ENCODE results near the gene ISLR. TPM values are rescaled to one million over a fixed set of nuclear protein-coding genes. Genes with fewer than 3 reads are reported as not detected.

The ISLR gene
- polyA plus RNA-seq, 1 donor (not counting 4 experiments of a cell fraction or from before 2014, with no cell fraction given), result not detected

DNA sequence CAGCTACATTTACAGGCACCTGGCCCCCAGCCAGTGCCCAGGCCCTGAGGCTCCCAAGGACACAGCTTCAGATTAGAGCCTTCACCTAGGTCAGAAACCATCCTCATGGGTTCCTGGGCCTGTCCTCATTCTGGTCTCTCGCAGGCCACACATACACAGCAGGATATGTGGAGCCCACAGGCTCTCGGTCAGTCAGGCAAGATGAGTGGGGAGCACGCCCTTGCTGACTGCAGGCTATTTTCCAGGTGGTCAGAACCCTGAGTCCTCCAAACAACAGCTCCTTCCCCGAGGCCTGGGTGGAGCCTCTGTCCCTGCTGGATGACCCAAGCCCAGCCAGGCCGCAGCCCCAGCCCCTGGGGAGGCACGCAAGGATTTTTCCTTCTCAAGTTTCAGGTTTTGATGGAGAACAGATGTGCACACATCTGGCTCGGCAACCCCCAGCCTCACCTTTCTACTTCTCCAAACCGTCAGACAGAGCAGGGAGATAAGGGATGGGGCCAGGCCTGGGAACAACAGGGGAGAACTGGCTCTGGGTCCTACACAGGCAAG, 27.4 kb downstream of the ISLR start:
- H3K27me3 ChIP-seq (ENCODE audit: control insufficient read depth, extremely low read depth, insufficient read depth, low read length), result peaks cover 3% of the 10 kb centered on the region
- H3K9me1 ChIP-seq (ENCODE audit: control insufficient read depth, extremely low read depth, insufficient read depth, low read length), result peaks cover 6% of the 10 kb centered on the region
- H2AFZ ChIP-seq (ENCODE audit: control insufficient read depth, low read length), result no peak overlapping the region
- no peak for FAIRE-seq
- H3K9ac ChIP-seq (ENCODE audit: control insufficient read depth, extremely low read depth, insufficient read depth, low read length), result no peak overlapping the region
- no peak overlapping the region for H3K4me2 ChIP-seq (ENCODE audit: control insufficient read depth, extremely low read depth, insufficient read depth, low read depth, low read length)
- no peaks in the 10 kb centered on the region for H3K79me2 ChIP-seq (ENCODE audit: control insufficient read depth, insufficient read depth, low read length)
- no peaks in the 10 kb centered on the region for H3K9me3 ChIP-seq (ENCODE audit: control insufficient read depth, low read depth, low read length)
- no peak overlapping the region for H3K4me3 ChIP-seq (ENCODE audit: control insufficient read depth in 2 of 3, extremely low read depth in 1 of 3, insufficient read depth in 2 of 3, low read depth in 1 of 3, low read length in 3 of 3)
- no peak for DNase-seq (ENCODE audit: low read depth, low spot score)
- no peaks in the 10 kb centered on the region for H3K36me3 ChIP-seq (ENCODE audit: control insufficient read depth in 2 of 2, extremely low read depth in 1 of 2, insufficient read depth in 2 of 2, low read length in 2 of 2)
- peaks cover 44% of the 10 kb centered on the region for H3K4me1 ChIP-seq (ENCODE audit: control insufficient read depth, extremely low read depth, insufficient read depth, low read length)
- dilution Hi-C loops (cut with MboI; ENCODE audit: extremely low pct_ligation_motif_present, low sequenced_read_pairs), result no loop called here
- H4K20me1 ChIP-seq (ENCODE audit: control insufficient read depth, extremely low read depth, insufficient read depth, low read length), result no peaks in the 10 kb centered on the region
- TF ChIP-seq EZH2 (IDR thresholded peaks at IDR 0.05; ENCODE audit: low read length) (no peak), CTCF (optimal IDR thresholded peaks at IDR 0.05 in 1 of 3, IDR thresholded peaks at IDR 0.05 in 1 of 3, conservative IDR thresholded peaks at IDR 0.05 in 1 of 3; ENCODE audit: extremely low read depth in 1 of 3, insufficient read depth in 2 of 3, low read length in 3 of 3) (no peak)
- no peak overlapping the region for H3K27ac ChIP-seq (ENCODE audit: control insufficient read depth, insufficient read depth, low read length)

GRCh38 chr15:74201710-74202420, 28.4 kb downstream of the ISLR start:
- Histone ChIP-seq H3K9me1 (ENCODE audit: control insufficient read depth, extremely low read depth, insufficient read depth, low read length) (peaks cover 2% of the 10 kb centered on the region), H3K79me2 (ENCODE audit: control insufficient read depth, insufficient read depth, low read length) (no peaks in the 10 kb centered on the region), H3K27me3 (ENCODE audit: control insufficient read depth, extremely low read depth, insufficient read depth, low read length) (peaks cover 8% of the 10 kb centered on the region), H3K9ac (ENCODE audit: control insufficient read depth, extremely low read depth, insufficient read depth, low read length) (no peak overlapping the region), H3K4me1 (ENCODE audit: control insufficient read depth, extremely low read depth, insufficient read depth, low read length) (peaks cover 35% of the 10 kb centered on the region), H3K4me2 (ENCODE audit: control insufficient read depth, extremely low read depth, insufficient read depth, low read depth, low read length) (peak overlapping the region; percentile 9), H4K20me1 (ENCODE audit: control insufficient read depth, extremely low read depth, insufficient read depth, low read length) (no peaks in the 10 kb centered on the region), H3K4me3 (ENCODE audit: control insufficient read depth in 2 of 3, extremely low read depth in 1 of 3, insufficient read depth in 2 of 3, low read depth in 1 of 3, low read length in 3 of 3) (no peak overlapping the region), H3K9me3 (ENCODE audit: control insufficient read depth, low read depth, low read length) (no peaks in the 10 kb centered on the region), H2AFZ (ENCODE audit: control insufficient read depth, low read length) (no peak overlapping the region), H3K36me3 (ENCODE audit: control insufficient read depth in 2 of 2, extremely low read depth in 1 of 2, insufficient read depth in 2 of 2, low read length in 2 of 2) (no peaks in the 10 kb centered on the region), H3K27ac (ENCODE audit: control insufficient read depth, insufficient read depth, low read length) (no peak overlapping the region)
- peak; percentile 71 for DNase-seq (ENCODE audit: low read depth, low spot score)
- TF ChIP-seq CTCF (optimal IDR thresholded peaks at IDR 0.05 in 1 of 3, IDR thresholded peaks at IDR 0.05 in 1 of 3, conservative IDR thresholded peaks at IDR 0.05 in 1 of 3; ENCODE audit: extremely low read depth in 1 of 3, insufficient read depth in 2 of 3, low read length in 3 of 3) (no peak), EZH2 (IDR thresholded peaks at IDR 0.05; ENCODE audit: low read length) (no peak)
- dilution Hi-C loops (cut with MboI; ENCODE audit: extremely low pct_ligation_motif_present, low sequenced_read_pairs), result no loop called here
- FAIRE-seq, result peak; percentile 67

Measured in keratinocyte (primary cell).